ENCODE results near the gene AMPD3. TPM values are rescaled to one million over a fixed set of nuclear protein-coding genes. Genes with fewer than 3 reads are reported as not detected.

AMPD3 gene
- total RNA-seq, 4 donors from 2014 or later: 1.2 to 6.4 (median 6.1) TPM; not detected in 1

GRCh38 chr11:10473371-10473770 is 18.3 kb downstream of the AMPD3 start:
- Histone ChIP-seq H3K27ac (no peak overlapping the region), H3K27me3 (no peaks in the 10 kb centered on the region), H3K4me3 (no peak overlapping the region), H3K36me3 (no peaks in the 10 kb centered on the region), H3K4me1 (no peaks in the 10 kb centered on the region), H3K9me3 (no peaks in the 10 kb centered on the region)
- TF ChIP-seq POLR2A (IDR thresholded peaks at IDR 0.05) (no peak), CTCF (IDR thresholded peaks at IDR 0.05) (no peak)
- intact Hi-C loops (cut with DNase I; ENCODE audit: low total_unique reads): no loop called here
- DNase-seq: no peak

- TF ChIP-seq CTCF (IDR thresholded peaks at IDR 0.05) (no peak), POLR2A (IDR thresholded peaks at IDR 0.05) (no peak)
- Histone ChIP-seq H3K9me3 (no peaks in the 10 kb centered on the region), H3K36me3 (no peaks in the 10 kb centered on the region), H3K27ac (no peak overlapping the region), H3K4me3 (no peak overlapping the region), H3K4me1 (no peaks in the 10 kb centered on the region), H3K27me3 (no peaks in the 10 kb centered on the region)
- peak in 1 of 2 donors; percentile 6 for DNase-seq
- intact Hi-C loops (cut with DNase I; ENCODE audit: low total_unique reads): no loop called here
These were observed 19.5 kb downstream of the AMPD3 start for GRCh38 chr11:10474551-10474950.

- Histone ChIP-seq H3K27me3 (no peaks in the 10 kb centered on the region), H3K4me3 (no peak overlapping the region), H3K27ac (no peak overlapping the region), H3K36me3 (no peaks in the 10 kb centered on the region), H3K4me1 (no peaks in the 10 kb centered on the region), H3K9me3 (no peaks in the 10 kb centered on the region)
- TF ChIP-seq POLR2A (IDR thresholded peaks at IDR 0.05): no peak
- TF ChIP-seq CTCF (IDR thresholded peaks at IDR 0.05): no peak
- intact Hi-C loops (cut with DNase I; ENCODE audit: low total_unique reads): no loop called here
- no peak for DNase-seq
These were observed 21.3 kb downstream of the AMPD3 start for GRCh38 chr11:10476342-10476741.

GRCh38 chr11:10476927-10477689 is 22.0 kb downstream of the AMPD3 start:
- peak in 1 of 2 donors; percentile 6 for DNase-seq

More at GRCh38 chr11:10476927-10477689, 22.0 kb downstream of the AMPD3 start:
- Histone ChIP-seq H3K4me1 (no peaks in the 10 kb centered on the region), H3K27ac (no peak overlapping the region), H3K4me3 (no peak overlapping the region), H3K9me3 (no peaks in the 10 kb centered on the region), H3K27me3 (no peaks in the 10 kb centered on the region), H3K36me3 (no peaks in the 10 kb centered on the region)
- intact Hi-C loops (cut with DNase I; ENCODE audit: low total_unique reads): no loop called here
- TF ChIP-seq POLR2A (IDR thresholded peaks at IDR 0.05): no peak
- no peak for TF ChIP-seq CTCF (IDR thresholded peaks at IDR 0.05)

Data from uterus (tissue), 4 donors.